OCI-LY7 (cell line): Measurements from ENCODE around the gene TOLLIP.

ENCODE experiments used
- EZH2phosphoT487 ChIP-seq: fragments of 200-600 bp; sonication (generic); IDR thresholded peaks from 2 replicates; pipeline ENCODE4 v1.6.1; 2018; ENCODE audit warnings: low read depth, borderline replicate concordance, mild to moderate bottlenecking, mixed run types, antibody characterized with exemption, low read length, moderate library complexity, mixed read lengths
- TF ChIP-seq, protein P1 (sequence below): fragments of 200-600 bp; sonication (generic); conservative IDR thresholded peaks from 2 replicates; pipeline ENCODE4 v1.5.1; 2014; ENCODE audit warnings: mild to moderate bottlenecking, antibody characterized with exemption, low read length, moderate library complexity, mixed read lengths

DNA sequence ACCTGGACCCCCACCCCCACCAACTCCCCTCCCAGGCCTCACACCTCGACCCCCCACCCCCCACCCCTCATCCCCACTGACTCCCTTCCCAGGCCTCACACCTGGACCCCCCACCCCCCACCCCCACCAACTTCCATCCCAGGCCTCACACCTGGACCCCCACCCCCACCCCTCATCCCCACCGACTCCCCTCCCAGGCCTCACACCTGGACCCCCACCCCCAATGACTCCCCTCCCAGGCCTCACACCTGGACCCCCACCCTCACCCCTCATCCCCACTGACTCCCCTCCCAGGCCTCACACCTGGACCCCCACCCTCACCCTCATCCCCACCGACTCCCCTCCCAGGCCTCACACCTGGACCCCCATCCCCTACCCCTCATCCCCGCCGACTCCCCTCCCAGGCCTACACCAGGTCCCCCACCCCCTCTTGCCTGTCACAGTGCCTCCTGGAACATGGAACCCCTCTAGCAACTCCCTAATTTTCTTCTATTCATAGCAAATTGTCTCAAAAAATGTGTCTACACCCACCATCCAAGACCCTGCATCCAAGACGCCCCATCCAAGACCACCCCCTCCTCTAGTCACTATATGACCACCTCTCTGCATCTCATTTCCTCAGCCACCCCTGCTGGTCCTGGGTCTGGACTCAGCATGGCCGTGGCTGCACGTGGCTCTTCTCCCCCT is 43.4 kb upstream of the TOLLIP start:
- TF ChIP-seq, protein P1, sequence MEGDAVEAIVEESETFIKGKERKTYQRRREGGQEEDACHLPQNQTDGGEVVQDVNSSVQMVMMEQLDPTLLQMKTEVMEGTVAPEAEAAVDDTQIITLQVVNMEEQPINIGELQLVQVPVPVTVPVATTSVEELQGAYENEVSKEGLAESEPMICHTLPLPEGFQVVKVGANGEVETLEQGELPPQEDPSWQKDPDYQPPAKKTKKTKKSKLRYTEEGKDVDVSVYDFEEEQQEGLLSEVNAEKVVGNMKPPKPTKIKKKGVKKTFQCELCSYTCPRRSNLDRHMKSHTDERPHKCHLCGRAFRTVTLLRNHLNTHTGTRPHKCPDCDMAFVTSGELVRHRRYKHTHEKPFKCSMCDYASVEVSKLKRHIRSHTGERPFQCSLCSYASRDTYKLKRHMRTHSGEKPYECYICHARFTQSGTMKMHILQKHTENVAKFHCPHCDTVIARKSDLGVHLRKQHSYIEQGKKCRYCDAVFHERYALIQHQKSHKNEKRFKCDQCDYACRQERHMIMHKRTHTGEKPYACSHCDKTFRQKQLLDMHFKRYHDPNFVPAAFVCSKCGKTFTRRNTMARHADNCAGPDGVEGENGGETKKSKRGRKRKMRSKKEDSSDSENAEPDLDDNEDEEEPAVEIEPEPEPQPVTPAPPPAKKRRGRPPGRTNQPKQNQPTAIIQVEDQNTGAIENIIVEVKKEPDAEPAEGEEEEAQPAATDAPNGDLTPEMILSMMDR, result no peak
- no peak for TF ChIP-seq EZH2phosphoT487
